GM21381 (cell line): Measurements from ENCODE around the gene HDAC4.

Source experiments
- ATAC-seq: cut with Tn5 transposase; IDR thresholded peaks from one replicate; pipeline ENCODE4 v1.9.1; 2021; ENCODE audit warnings: mild to moderate bottlenecking, moderate library complexity; ENCODE audit not compliant: unreplicated experiment

The HDAC4 gene

DNA sequence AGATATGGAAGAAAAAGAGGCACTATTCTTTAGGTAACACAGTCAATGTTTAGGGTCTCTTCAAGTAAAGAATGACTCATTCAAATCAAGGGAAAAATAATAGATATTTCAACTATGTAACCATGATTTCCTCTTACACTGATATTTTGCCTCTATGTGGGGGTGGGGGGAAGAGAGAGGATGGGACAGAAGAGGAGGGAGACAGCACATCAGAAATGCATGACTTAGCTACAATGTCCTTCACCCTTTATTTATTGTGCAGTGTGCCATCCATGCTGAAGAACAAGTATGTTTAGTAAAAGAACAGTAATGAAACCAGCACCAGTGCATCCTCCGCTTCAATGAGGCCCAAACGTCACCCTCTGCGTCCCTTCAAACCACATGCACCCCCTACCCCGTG lies 204.8 kb downstream of the HDAC4 start:
- ATAC-seq = no peak

DNA sequence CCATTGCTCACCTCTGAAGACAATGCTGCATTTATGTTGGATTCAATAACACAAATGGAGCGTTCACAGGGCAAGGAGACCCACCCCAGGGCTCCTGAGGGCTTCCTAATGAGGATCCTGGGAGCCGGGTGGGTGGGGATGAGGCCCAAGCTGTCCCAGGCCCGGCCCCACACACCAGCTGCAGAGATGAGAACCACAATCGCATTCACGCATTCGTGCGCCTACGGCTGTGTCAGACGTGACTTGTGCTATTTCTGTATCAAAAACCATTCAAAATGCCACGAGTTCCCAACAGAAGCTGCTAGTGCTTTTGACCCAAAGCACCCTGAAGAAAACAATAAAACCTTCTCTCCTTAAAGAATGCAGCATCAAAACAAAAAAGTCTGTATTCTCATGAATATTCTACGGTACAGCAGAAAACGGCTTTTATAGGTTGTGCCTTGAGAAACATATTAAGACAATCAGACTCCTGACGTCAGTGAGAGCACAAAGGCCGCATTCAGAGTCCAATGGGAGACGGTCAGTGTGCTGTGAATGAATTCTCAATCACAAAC lies 205.4 kb downstream of the HDAC4 start:
- ATAC-seq = no peak

DNA sequence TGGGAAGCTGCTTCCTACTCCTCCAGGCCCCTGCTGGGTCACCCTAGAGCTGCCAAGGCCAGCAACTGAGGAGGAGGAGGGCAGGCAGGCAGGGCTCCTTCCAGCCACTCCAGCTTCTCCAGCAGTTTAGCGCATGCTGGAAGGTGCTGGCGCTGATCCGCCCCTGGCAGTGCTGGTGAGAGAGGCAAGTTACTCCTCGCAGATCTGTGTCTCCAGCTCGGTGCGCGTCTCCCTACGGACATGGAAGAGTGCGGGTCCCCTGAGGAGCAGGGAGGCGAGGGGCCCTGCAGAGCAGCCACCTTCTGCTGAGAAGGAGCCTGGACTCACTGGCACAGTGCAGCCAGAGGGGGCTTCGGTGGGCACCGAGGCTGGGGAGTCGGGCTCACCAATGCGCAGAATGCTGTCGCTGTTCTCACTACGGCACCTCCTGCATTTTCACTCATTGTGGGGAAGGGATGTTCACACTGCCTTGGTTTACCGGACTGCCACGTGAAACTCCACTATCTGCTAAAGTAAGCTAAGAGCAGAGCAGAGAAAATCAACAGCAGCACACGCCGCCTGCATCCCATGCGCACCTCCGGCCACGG lies 206.0 kb downstream of the HDAC4 start:
- no peak for ATAC-seq

DNA sequence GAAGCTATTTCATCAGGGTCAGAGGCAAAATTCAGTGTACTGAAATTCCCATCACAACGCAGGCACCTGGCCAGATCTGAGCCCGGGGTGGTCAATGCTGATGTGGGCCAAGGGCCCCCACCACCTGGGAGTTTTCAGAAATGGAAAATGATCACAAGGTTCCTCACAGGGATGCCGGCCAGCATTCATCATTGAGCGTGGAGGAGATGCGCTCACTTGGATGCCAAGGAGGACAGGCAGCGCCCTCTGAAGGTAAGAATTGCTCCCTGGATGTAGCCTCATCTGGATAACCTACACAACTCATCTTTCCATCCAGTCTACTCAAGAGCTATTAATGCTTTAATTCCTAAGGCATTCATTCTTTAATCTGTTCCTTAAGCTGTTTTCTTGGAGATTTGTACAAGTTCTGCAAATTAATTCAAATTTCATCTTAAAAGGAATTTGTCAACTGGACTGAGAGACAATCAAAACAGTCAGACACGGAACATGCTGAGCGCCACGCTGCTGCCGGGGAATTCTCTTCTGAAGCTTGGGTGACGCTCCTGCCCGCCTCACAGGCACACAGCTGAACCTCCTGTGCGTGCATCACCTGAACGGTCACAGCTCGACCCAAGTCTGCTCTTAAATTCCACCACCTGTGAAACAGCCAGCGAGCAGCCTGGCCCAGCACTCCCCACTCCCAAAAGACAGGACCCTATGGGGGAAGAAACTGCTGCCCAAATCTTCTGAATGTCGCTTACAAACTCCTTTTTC lies 206.7 kb downstream of the HDAC4 start:
- ATAC-seq = no peak

DNA sequence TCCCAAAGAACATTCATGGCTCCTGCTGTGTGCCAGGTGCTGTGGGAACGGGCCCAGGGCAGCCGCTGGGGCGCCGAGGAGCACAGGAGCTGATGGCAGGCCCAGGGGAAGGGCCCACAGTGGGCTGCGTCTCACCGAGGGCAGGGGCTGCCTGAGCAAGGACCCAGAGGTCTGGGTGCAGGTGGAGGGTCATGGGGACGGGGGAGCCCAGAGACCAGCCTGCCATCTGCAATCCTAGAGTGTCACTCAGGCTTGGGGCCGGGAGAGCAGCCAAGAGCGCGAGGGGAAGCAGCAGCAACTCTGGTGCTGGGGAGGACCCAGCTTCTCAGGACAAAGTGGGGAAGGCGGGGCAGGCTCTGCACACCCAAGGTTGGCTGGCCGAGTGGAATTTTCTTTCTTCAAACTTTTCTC lies 207.4 kb downstream of the HDAC4 start:
- ATAC-seq = no peak

DNA sequence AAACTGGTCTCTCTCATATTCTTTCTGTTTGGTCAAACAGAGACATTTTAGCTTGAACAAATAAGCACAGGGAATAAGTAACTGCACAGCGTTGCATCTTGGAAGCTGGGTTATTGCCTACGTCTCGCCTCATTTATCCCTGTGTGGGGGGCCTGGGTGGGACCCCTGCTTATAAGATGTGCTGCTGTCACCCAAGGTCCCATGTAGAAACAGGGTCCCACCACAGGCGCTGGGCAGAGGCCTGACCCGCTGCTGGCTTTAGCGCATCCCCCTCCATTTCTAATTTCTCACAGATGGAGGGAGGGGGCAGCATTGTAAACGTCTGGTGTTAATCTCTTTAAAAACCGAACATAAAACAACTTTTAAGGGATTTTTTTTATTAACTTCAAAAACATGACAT lies 207.8 kb downstream of the HDAC4 start:
- no peak for ATAC-seq

DNA sequence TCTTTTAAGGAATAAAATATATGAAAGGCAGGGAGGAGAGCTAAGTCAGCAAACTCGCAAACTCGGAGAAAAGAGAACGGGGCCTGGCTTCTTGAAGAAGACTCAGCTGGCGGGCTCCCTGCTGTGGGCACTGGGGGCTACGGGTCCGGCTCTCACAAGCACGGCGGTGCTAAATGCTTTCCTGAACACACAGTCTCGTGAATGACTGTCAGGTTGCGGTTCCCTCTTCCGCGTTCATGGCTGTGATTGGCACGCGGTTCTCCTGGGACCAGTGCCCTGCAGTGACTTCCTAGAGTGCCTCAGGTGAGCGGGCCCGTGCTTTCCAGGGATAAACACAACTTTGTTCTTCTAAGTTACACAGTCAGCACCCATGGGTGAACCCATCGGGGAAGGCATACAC lies 208.4 kb downstream of the HDAC4 start:
- no peak for ATAC-seq

DNA sequence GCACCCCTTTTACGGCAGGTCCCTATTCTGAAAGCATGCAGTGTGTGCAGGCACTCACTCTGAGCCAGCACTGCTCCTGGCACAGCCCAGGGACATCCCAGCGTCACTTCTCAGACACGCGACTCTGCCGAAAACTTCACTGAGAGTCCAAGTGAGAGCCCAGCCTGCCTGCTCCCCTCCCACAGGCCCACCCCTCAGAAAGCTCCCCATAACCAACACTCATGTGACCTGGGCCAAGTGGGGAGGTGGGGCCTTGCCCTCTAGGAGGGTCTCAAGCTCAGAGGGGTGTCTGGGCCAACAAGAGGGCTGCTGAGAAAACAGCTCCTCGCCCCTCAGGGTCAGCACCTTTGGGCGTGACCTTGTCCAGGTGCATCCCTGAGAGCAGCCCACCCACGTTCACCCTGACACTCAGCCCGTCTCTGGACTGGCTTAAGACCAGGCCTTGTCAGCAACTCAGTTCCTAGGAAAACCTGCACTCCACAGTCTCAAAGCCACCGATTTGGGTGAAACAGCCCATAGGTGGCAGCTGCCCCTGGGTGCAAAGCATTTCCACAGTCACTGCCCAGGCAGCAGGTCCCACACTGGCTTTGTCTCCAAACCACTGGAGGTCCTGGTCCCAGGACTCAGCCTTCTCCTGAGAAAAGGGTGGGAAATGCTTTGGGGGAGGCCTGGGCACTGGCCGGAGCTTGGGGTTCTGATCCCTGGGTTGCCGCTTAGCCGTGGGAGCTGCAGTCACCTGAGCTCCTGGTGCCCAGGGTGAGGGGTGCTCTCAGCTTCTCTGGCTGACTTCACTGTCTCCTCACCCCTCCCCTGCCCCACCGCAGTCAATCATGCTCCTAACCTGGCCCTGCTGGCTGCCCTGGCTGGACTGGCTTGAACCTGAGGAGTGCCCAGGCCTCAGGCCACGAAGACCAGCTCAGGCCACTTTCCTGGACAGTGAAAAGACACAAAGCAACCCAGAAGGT lies 209.6 kb downstream of the HDAC4 start:
- ATAC-seq = no peak

DNA sequence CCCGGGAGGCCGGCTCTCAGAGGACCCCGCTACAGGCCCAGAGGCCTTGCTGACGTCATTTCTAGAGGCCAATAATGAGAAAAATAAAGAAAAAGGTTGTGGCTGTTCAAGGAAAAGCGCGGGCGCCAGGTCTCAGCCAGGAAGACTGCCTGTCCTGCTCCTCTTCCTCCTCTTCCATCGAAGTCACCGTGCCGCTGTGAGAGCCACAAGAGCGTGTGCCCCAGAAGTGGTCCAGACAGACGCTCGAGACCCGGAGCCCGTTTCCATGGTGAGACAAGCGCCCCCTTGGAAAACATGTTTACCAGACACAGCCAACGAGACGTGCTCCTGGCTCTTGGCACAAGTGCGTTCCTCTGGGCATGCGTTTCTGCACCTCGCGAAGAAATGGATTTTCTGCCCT lies 210.5 kb downstream of the HDAC4 start:
- ATAC-seq = no peak

DNA sequence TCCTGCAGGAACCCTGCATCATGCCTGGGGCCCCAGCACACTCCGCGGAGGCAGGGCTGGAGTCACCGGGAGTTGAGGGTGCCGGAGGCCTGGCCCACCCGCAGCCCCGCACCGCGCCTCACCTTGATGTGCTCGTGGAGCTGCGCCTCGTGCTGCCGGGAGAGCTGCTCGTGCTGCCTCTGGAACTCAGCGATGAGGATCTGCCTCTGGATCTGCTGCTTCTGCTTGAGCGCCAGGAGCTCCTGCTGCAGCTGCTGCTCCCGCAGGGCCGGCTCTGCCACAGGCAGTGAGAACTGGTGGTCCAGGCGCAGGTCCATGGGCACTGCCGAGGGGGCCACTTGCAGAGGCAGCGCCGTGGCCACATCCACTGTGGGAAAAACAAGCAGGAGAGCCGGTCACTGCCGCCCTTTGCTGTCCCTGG lies 211.1 kb downstream of the HDAC4 start:
- ATAC-seq = no peak

DNA sequence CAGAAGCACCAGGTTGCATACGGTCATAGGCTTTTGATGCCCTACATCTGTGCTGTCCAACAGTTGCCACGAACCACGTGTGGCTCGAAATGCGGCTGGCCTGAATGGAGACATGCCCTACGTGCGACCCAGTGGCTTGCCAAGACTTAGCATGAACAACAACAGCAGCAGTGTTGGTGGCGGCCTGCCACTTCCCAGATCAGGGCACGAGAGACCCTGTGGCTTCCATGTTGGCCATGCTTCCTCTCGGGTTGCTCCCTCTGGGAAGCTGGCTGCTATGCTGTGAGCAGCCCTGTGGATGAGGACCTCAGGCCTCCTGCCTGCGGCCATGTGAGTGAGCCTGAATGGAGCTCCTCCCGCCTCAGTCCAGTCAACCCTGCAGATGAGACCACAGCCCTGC lies 212.3 kb downstream of the HDAC4 start:
- ATAC-seq = no peak

DNA sequence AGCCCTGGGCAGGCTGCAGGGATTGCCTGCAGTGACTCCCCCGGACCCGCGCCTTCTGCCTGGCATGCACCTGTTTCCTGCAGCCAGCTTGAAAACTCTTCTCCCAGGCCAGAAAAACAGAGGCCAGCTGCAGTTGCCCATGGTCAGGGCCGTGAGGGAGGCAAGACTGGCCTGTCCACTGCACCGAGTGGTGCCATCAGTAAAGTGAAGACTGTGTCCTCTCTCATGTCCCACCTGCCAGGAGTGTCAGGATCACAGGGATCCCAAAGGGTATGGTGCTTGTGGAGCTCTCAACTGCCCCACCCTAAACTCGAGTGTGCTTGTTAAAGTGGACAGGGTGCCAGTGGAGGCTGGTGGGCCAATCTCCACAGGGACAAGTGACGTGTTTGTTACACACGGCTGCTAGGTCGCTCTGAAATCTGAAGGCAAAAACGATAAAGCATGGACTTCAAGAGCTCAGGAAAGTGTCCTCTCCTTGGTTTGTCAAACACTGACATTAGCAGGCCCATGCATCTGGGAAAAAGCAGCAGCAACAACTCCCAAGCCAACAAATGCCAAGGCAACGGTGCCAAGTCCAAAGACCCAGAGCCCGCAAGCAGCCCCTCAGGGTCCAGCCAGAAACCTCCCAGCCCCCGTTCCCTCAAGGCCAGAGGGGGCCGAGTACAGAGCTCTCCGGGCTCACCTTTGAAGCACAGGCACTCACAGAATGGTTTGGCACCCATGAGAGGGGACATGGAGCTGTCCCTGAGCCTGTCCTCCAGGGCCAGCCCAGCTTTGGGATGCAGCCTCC lies 213.2 kb downstream of the HDAC4 start:
- ATAC-seq = no peak

DNA sequence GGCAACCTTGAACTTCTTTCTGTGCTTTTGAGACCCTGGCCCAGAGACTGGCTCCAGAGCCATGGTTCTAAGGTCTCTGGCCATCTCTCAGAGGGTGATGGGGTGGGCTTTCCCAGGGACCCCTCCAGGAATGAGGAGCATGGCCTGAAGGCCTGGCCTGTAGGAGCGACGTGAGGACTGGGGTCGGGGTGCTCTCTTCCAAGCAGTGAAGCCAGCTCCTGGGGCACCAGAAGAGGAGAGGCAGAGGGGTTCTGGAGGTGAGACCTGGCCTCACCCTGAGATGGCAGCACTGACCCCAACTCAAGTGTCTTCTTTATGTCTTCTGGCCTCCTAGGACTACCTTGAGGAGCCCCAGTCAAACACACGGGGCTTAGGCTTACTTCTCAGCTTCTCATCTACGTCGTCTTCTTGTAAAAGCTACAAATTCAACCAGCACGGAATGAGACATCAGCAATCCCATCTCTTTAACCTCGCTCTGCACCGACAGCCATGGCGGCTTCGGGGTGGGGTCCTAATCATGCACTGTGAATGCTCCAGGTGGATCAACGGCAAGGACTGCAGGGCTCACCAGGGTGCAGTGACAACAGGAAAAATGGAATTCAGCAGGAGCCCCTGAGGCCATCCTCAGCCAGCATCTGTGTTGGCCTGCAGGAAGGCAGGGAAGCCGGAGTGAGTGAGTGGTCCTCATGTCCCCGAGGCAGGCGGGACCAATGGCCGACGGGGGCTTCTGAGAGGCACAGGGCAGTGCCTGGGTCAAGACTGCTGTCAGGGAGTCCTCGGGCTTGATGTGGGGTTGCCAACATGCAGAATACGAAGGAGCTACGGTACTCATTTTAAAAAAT lies 214.1 kb downstream of the HDAC4 start:
- no peak for ATAC-seq

DNA sequence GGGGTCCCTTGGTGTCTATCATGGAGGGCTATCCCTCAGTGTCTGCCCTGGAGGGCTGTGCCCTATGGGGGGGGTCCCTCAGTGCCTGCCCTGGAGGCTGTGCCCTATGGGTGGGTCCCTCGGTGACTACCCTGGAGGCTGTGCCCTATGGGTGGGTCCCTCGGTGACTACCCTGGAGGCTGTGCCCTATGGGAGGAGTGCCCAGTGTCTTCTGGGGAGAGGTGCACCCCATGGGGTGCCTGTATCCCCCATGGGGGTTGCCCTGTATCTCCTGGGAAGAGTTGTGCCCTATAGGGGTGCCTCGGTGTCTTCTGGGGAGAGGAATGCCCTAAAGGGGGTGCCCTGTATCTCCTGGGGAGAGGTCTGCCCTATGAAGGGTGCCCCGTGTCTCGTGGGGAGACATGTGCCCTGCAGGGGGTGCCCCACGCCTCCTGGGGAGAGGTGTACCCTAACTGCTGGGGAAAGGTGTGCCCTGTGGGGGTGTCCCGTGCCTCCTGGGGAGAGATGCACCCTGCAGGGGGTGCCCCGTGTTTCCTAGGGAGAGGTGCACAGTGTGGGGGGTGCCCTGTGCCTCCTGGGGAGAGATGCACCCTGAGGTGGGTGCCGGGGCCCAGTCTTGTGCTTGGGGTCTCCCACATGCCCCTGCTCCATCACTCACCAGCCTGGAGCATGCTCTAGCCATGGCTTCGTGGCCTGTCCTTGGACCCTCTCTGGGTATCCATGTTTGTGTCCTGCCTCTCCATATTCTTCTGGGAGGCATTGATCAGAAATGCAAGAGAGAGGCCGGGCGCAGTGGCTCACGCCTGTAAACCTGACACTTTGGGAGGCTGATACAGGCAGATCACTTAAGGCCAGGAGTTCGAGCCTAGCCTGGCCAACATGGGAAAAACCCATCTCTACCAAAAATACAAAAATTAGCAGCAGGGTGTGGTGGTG lies 215.6 kb downstream of the HDAC4 start:
- ATAC-seq = no peak

DNA sequence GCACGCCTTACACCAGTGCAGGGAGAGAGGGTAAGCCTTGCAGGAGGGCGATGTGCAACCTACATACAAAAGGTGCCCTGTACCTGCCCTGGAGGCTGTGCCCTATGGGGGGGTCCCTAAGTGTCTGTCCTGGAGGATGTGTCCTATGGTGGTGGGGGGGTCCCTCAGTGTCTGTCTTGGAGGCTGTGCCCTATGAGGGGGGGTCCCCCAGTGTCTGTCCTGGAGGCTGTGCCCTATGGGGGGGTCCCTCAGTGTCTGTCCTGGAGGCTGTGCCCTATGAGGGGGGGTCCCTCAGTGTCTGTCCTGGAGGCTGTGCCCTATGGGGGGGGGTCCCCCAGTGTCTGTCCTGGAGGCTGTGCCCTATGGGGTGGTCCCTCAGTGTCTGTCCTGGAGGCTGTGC lies 216.6 kb downstream of the HDAC4 start:
- ATAC-seq = no peak

DNA sequence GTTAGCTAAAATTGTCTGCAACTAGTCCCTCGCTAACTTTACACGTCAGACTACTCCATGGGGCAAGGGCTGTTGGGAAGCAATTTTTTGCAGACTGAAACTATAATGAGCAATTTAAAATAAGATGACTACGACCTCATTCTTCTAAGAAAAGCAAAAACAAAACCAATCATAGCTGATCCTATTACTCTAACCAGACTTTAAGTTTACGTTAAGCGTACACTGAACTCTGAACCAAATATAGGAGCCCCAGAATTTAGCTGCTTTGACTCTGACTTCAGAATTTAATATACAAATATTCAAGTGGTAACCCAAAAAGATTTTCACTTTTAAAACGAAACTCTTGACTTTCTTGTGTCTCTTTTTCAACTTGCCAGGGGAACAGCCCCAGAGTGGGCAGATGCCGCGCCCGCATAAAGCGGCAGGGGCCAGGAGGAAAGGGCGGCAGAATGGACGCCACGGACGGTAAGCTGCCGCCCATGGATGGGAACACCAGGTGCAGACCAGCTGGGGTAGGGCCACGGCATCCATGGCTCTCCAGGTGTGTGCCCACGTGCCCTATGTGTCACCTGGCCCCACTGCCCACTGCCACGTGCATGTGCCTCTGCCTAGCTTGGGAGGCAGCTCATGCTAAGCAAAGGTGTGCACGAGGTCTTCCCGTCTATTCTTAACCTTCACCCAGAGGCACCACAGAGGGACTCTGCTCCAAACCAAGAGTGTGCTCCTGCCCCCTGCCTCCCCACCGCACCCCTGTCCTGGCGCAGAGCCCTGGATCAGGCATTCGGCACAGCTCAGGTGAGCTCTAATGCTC lies 217.6 kb downstream of the HDAC4 start:
- no peak for ATAC-seq

DNA sequence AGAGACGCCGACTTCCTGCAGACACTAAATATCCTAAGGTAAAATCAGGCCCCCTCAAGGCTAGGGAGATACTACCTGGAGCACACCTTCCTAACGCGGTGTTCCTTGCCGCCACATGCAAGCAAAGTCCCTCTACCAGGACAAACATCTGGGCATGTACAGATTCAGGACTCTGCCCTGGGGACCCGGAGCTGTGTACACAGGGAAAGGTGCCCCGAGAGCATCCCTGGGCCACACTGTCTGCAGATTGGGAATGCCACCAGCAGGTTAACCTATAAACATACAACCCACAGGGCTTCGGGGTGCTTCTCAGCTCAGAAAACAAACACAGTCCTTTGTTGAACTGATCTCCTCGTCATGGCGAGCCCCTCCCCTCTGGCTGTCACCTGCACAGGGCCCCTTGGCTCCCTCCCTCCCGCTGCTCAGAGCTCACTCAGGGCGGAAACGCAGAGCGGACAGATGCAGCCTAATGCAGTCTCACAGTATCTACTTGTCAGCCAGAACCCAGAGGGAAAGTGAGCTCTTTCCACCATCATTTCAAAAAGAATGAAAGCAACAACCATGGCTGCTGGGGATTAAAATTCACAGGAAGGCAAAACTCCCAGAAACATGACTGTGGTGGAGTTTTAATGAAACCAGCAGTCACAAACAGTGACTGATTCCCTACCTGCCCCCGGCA lies 218.8 kb downstream of the HDAC4 start:
- ATAC-seq = no peak
